SH-SY5Y (cell line): Measurements from ENCODE around the gene BSN.

Experiments
- GATA2 ChIP-seq: IDR thresholded peaks from 2 replicates; pipeline ENCODE4 v1.6.1; 2011; ENCODE audit warnings: mild to moderate bottlenecking, low read depth, low read length
- GATA3 ChIP-seq: IDR thresholded peaks from 2 replicates; pipeline ENCODE4 v1.6.1; 2011; ENCODE audit warnings: low read depth, mild to moderate bottlenecking, low read length, moderate library complexity

Gene BSN

DNA sequence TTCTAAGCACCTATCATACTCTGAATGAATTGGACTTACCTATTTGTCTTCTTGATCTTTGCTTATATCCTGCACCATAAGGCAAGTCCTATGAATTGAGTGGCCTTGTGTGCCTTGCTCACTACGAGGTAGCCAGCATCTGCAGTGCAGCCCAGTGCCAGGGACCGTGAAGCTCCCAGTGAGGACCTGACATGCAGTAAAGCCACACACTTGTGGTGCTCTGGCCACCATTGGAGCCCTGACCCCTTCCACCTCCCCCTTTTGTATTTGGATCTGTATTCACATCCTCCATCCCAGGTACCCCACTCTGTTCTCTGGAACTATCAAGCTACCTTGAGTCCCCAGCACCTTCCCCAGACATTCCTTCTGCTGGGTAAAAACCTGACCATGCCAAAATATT, 52.1 kb downstream of the BSN start:
- no peak for TF ChIP-seq GATA3
- no peak for TF ChIP-seq GATA2

GRCh38 chr3:49607105-49607591, 52.9 kb downstream of the BSN start:
- TF ChIP-seq GATA3 = no peak
- TF ChIP-seq GATA2 = no peak

GRCh38 chr3:49607796-49608195, 53.5 kb downstream of the BSN start:
- TF ChIP-seq GATA2 (no peak), GATA3 (no peak)

GRCh38 chr3:49609314-49609713, 55.0 kb downstream of the BSN start:
- no peak for TF ChIP-seq GATA3
- TF ChIP-seq GATA2 = no peak

DNA sequence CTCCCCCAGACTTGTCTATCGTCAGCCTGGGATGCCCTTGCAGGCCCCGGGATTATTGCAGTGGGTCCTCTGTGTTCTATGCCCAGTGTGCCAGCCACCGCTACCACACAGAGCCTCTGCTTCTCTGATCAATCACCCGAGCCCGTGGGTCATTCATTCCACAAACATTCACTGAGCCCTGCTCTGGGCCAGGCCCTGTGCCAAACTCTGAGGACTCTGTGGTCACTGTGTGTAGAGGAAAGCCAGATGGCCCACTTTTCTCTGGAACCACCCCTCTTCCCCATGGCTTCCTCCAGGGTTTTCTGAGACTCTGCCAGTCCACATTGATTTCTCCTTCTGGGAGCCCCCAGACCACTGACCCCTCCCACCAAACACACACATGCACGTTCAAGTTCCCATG, 55.5 kb downstream of the BSN start:
- TF ChIP-seq GATA3 (no peak), GATA2 (no peak)

GRCh38 chr3:49610666-49611280, 56.5 kb downstream of the BSN start:
- no peak for TF ChIP-seq GATA2
- TF ChIP-seq GATA3 = no peak

- TF ChIP-seq GATA2 (no peak), GATA3 (no peak)
Observed at GRCh38 chr3:49611291-49611690, 57.0 kb downstream of the BSN start.

DNA sequence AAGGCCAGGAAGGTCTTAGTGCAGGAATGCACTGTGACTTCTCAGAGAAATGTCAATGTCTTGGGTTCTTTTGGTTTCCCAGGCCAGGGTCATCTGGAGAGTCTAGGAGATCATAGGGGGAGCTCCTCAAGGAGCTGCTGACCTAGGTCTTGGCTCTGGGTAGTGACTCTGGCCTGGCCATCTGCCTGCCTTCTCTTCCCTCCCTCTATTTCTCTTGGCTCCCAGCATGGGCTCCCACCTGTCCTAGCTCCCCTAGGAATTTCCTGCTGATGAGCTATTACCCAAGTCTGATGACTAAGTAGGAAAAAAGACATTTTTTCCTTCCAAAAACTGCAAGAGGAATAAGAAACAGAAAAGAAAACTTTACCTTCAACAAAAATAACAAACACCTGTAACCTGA, 57.4 kb downstream of the BSN start:
- TF ChIP-seq GATA2 (no peak), GATA3 (no peak)

DNA sequence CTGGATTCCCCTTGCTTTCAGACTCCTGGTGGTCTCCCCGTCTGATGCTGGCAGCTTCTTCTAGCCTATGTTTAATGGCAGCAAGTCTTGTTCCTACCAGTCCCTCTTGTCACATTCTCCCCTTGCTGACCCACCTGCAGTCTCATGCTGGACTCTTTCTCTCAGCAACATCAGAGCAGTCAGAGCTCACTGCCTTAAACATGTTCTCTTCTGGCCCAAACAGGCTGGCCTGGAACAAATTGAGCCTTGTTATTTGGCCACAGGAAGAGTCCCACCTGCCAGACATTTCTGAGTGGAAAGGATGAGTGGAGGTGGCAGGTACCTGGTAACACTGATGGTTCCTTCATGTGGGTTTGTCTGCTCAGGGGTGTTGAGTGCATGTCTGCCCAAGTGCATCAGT, 60.7 kb downstream of the BSN start:
- TF ChIP-seq GATA3 (no peak), GATA2 (no peak)

DNA sequence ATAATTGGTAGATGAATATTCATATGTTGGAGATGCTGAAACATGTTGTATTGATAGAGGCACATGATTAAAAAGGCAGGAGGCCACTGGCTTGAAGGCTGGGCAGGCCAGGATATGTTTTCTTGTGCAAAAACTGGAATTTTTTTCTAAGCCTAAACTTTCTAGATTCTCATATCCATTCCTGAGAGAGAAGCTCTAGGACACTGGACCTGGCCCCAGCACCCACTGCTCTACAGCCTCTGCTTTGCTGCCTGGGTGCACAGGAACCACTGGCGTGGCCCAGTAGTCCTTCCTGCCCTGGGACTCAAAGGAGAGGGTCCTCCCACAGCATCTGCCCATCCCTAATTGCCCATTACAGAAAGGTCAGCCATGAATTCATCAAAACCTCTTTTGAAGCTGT, 61.8 kb downstream of the BSN start:
- TF ChIP-seq GATA2 (no peak), GATA3 (no peak)

DNA sequence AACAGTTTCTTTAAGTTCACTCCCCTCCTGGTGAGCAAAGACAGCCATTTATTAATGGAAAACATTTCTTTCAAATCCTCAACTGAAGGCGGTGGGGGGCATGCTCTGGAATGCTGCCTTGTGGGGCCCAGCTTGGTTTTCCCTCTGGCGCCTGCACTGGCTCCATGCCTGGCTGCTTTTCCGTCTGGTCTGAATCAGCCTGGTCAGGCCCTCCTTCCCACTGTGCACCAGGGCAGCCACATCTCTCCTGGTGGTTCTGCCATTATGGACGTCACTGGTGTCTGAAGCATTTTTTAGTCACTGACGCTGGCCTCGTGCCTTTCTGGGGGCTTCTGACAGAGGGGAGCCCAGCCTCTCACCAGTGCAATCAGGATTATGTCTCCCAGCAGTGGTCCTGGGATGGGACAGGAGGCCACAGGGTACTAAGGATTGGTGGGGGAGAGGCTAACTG, 62.2 kb downstream of the BSN start:
- TF ChIP-seq GATA2 = no peak
- TF ChIP-seq GATA3 = no peak

GRCh38 chr3:49617390-49618013, 63.2 kb downstream of the BSN start:
- TF ChIP-seq GATA3 (no peak), GATA2 (no peak)

GRCh38 chr3:49618412-49618811, 64.1 kb downstream of the BSN start:
- TF ChIP-seq GATA3 = no peak
- TF ChIP-seq GATA2 = no peak

DNA sequence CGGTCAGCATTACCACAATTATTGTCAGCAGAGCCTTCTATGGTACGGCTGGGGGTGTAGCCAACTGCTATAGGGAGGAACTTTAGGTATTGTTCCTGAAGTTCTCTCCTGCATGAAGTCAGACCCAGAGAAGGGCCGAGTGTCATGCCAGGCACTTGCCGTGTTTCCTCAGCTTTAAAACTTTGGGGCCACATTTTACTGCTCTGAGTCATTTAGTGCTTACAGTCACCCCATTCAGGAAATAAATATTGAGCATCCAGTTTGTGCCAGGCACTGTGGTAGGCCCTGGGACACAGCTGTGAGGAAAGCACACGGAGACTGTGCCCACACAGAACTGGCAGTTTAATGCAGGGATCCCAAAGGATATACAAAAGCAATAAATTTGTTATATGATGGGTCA, 65.4 kb downstream of the BSN start:
- TF ChIP-seq GATA2 (no peak), GATA3 (no peak)

DNA sequence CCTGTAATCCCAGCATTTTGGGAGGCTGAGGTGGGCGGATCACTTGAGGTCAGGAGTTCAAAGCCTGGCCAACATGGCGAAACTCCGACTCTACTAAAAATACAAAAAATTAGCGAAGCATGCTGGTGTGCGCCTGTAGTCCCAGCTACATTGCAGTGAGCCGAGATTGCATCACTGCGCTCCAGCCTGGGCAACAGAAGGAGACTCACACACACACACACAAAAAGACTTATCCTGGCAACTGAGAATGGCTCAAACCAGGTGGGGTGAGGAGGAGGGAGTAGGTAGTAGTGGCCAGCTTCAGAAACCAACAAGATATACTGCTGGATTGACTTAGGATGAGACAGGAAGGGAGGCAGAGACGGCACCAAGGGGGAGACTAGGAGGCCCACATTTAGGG, 66.5 kb downstream of the BSN start:
- no peak for TF ChIP-seq GATA2
- no peak for TF ChIP-seq GATA3
